Psoas muscle (tissue), 8 donors: ENCODE results near the gene SAE1. TPM values are rescaled to one million over a fixed set of nuclear protein-coding genes. Genes with fewer than 3 reads are reported as not detected.

Source experiments
- ATAC-seq, 4 donors: fragments of 200-7000 bp; cut with Tn5 transposase; one replicate each; pipeline ENCODE4 v1.9.1; 2020; ENCODE audit warnings: moderate library complexity in 3 of 4, mild to moderate bottlenecking in 2 of 4
- DNase-seq, 2 donors: peaks; one replicate each; pipeline ENCODE4 v3.0.0-alpha.2; 2020
- H3K27ac ChIP-seq: fragments of 200-600 bp; one replicate; pipeline ENCODE4 v1.8.0; 2022
- H3K27me3 ChIP-seq, 3 donors: fragments of 200-600 bp in 1 of 3; one replicate each; pipeline versions ENCODE4 v1.6.1 to v1.8.0; 2013 to 2022; ENCODE audit warnings: low read length in 2 of 3, mild to moderate bottlenecking in 2 of 3, moderate library complexity in 1 of 3; ENCODE audit not compliant: insufficient read depth in 3 of 3
- H3K36me3 ChIP-seq, 2 donors: fragments of 200-600 bp in 1 of 2; one replicate each; pipeline versions ENCODE4 v1.6.1 to v1.8.0; 2013 to 2022; ENCODE audit warnings: low read depth in 1 of 2, mild to moderate bottlenecking in 1 of 2, moderate library complexity in 1 of 2; ENCODE audit not compliant: insufficient read depth in 1 of 2
- H3K4me1 ChIP-seq: fragments of 200-600 bp; one replicate; pipeline ENCODE4 v1.8.0; 2022
- H3K4me3 ChIP-seq: fragments of 200-600 bp; one replicate; pipeline ENCODE4 v1.8.0; 2022; ENCODE audit warnings: mild to moderate bottlenecking
- H3K9me3 ChIP-seq: fragments of 200-600 bp; one replicate; pipeline ENCODE4 v1.8.0; 2022
- WGBS, 3 donors: extraction: QIAGEN DNeasy Blood & Tissue Kit; methylation state at CpG; one replicate each; pipeline versions ENCODE4 v1.1.6 to v1.1.7; 2013; 5-methylcytosine and 5-hydroxymethylcytosine counted together
- intact Hi-C, 2 donors: fragments of 100-400 bp; cut with DNase I; formaldehyde crosslinking; loops; one replicate each; pipeline versions ENCODE4 v1.11.0 to v1.14.2; 2022
- polyA plus RNA-seq, 3 donors: library from polyadenylated mRNA; stranded (reverse); fragments of 200-250 nt; gene quantifications; one replicate each; pipeline ENCODE4 v1.2.3, GENCODE V29; 2013
- total RNA-seq, 4 donors: library from RNA; stranded (reverse); fragmentation: NEBNext Ultra II Directional in 2 of 4; extraction: Animal tissue kit (Norgen Biotek cat#: 25700) in 2 of 4; gene quantifications; one replicate each; pipeline versions ENCODE4 v1.2.1 to v1.2.4, GENCODE V29; 2021 to 2023
- TF ChIP-seq, protein P1 (sequence below): fragments of 200-600 bp; IDR thresholded peaks from one replicate; pipeline ENCODE4 v1.8.0; 2022; ENCODE audit warnings: antibody characterized with exemption
- donor health status: healthy with polysubstance abuse.
- donor health status: DM: no; HTN: no; CAD: no; lungs with moderate emphysema.
- donor health status: Bipolar disorder and iron deficiency.
- donor health status: healthy.
- donor health status: DM: yes; HTN: yes; CAD: no.
- donor health status: DM: no; HTN: no; CAD: no.
- donor health status: DM: no; HTN: no; CAD: no.
- donor health status: DM: yes; HTN: yes; CAD: no.

SAE1 gene
- total and polyA plus RNA-seq, 7 donors = 30.7 to 63.4 (median 42.0) TPM

DNA sequence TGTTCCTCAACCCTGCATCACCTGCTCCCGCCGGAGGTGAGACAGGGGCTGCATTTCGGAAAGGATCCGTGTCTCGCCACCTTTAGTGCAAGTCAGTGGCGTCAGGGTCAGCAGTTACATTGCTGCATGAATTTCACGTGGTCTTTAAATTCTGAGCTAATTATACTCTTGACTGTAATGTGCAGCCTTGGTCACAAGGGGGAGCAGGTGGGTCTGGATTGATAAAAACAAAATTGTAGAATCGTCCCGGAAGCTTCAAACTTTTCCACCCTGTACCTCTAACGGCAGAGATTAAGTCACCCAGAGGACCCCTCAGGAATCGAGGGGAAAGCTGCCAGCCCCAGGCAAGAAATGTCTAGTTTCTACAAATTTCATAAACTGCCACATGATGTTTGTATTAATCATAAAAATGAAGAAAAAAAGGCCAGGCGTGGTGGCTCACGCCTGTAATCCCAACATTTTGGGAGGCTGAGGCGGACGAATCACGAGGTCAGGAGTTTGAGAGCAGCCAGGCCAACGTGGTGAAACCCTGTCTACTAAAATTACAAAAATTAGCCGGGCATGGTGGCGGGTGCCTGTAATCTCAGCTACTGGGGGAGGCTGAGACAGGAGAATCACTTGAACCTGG is 80.2 kb downstream of the SAE1 start:
- 34 to 38% (median 35%) methylated on average over 19 of the region's 19 CpGs for WGBS, 3 donors
- Histone ChIP-seq H3K36me3 (peaks cover 0 to 36% of the 10 kb centered on the region in 2 donors), H3K4me3 (no peak overlapping the region), H3K27me3 (no peaks in the 10 kb centered on the region), H3K9me3 (no peaks in the 10 kb centered on the region), H3K27ac (peak overlapping the region; percentile 3), H3K4me1 (no peaks in the 10 kb centered on the region)
- DNase-seq (peak; percentile 71 to 79), ATAC-seq (peak; percentile 81 to 91 (median 88))
- intact Hi-C loops = loop anchor here (1.0 kb wide), 2 partner anchors 32 to 36 kb away; no protein-coding TSS in a partner anchor
- TF ChIP-seq, protein P1, sequence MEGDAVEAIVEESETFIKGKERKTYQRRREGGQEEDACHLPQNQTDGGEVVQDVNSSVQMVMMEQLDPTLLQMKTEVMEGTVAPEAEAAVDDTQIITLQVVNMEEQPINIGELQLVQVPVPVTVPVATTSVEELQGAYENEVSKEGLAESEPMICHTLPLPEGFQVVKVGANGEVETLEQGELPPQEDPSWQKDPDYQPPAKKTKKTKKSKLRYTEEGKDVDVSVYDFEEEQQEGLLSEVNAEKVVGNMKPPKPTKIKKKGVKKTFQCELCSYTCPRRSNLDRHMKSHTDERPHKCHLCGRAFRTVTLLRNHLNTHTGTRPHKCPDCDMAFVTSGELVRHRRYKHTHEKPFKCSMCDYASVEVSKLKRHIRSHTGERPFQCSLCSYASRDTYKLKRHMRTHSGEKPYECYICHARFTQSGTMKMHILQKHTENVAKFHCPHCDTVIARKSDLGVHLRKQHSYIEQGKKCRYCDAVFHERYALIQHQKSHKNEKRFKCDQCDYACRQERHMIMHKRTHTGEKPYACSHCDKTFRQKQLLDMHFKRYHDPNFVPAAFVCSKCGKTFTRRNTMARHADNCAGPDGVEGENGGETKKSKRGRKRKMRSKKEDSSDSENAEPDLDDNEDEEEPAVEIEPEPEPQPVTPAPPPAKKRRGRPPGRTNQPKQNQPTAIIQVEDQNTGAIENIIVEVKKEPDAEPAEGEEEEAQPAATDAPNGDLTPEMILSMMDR = peak; percentile 83

GRCh38 chr19:47215581-47215980 is 84.9 kb downstream of the SAE1 start:
- Histone ChIP-seq H3K36me3 (peaks cover 0 to 4% of the 10 kb centered on the region in 2 donors), H3K27me3 (no peaks in the 10 kb centered on the region), H3K9me3 (no peaks in the 10 kb centered on the region), H3K4me3 (no peak overlapping the region), H3K4me1 (no peaks in the 10 kb centered on the region), H3K27ac (no peak overlapping the region)
- intact Hi-C loops = no loop called here
- 88 to 100% (median 98%) methylated on average over 5 of the region's 5 CpGs for WGBS, 3 donors
- ATAC-seq (no peak), DNase-seq (no peak)
- TF ChIP-seq, protein P1 = no peak

DNA sequence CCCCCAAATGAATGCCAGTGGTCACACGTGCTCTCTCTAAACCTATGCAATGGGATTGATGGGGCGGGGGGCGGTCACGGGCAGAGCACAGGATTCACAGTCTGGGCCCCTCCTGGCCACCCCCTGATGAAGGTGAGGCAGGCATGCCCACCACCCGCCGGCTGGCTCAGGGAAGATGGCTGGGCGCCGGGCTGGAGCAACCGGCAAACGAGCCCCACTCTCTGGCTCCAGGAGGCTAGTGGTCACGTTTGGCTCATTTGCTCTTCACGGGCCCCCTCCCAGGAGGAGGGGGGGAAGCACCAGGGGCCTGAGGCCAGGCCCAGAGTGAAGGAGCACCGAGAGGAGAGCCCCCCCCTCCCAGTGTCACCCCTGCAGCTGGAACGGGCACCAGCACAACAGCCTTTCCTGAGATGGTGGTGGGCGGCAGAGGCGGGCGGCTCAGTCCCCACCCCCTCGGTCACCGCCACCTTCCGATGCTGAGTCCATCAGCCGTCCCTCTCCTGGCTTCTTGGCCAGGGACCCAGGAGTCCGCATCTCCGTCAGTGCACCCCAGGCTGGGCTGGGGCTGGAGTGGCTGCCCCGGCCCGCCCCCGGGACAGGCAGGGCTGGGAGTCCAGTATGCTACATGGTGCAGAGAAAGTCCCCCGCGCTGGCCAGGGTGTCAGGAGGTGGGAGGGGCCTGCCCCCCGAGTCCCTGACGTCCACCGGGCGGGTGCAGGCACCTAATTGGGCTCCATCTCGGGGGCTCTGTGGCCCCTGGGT is 90.6 kb downstream of the SAE1 start:
- TF ChIP-seq, protein P1 = no peak
- intact Hi-C loops = no loop called here
- DNase-seq (no peak), ATAC-seq (no peak)
- Histone ChIP-seq H3K4me3 (no peak overlapping the region), H3K4me1 (peaks cover 6% of the 10 kb centered on the region), H3K36me3 (peaks cover 0 to 54% of the 10 kb centered on the region in 2 donors), H3K27me3 (no peaks in the 10 kb centered on the region), H3K9me3 (no peaks in the 10 kb centered on the region), H3K27ac (no peak overlapping the region)
- WGBS, 3 donors = 70 to 81% (median 76%) methylated on average over 19 to 33 of the region's 33 CpGs

- H3K4me3 ChIP-seq = no peak overlapping the region
- intact Hi-C loops = no loop called here
- H3K4me1 ChIP-seq = peaks cover 10% of the 10 kb centered on the region
- H3K9me3 ChIP-seq = no peaks in the 10 kb centered on the region
- peaks cover 0 to 54% of the 10 kb centered on the region in 2 donors for H3K36me3 ChIP-seq
- no peak overlapping the region for H3K27ac ChIP-seq
- no peak for DNase-seq
- no peak for ATAC-seq
- WGBS, 3 donors = 89 to 91% (median 89%) methylated on average over 11 of the region's 11 CpGs
- TF ChIP-seq, protein P1 = no peak
- no peaks in the 10 kb centered on the region for H3K27me3 ChIP-seq
Measured at GRCh38 chr19:47221890-47222289, 91.3 kb downstream of the SAE1 start.
